EH (cell line): ENCODE results near the gene ALDH8A1.

Experiments used
- DNase-seq: peaks from one replicate; pipeline ENCODE4 v3.0.0-alpha.2; 2015; ENCODE audit warnings: low read depth

ALDH8A1 gene

GRCh38 chr6:134951494-134952263 is 1.8 kb upstream of the ALDH8A1 start:
- DNase-seq: no peak

- no peak for DNase-seq
Observed at GRCh38 chr6:134950482-134950881, 581 bp upstream of the ALDH8A1 start.

GRCh38 chr6:134948691-134949090 is 1.2 kb downstream of the ALDH8A1 start:
- no peak for DNase-seq

- no peak for DNase-seq
Observed at GRCh38 chr6:134948142-134948541, 1.8 kb downstream of the ALDH8A1 start.

GRCh38 chr6:134945045-134945444 is 4.9 kb downstream of the ALDH8A1 start:
- no peak for DNase-seq

- no peak for DNase-seq
Observed at GRCh38 chr6:134943522-134944111, 6.3 kb downstream of the ALDH8A1 start.

- DNase-seq: no peak
Observed at GRCh38 chr6:134938896-134939295, 11.0 kb downstream of the ALDH8A1 start.

- peak; percentile 66 for DNase-seq
Observed at GRCh38 chr6:134937426-134937825, 12.5 kb downstream of the ALDH8A1 start.

- DNase-seq: peak; percentile 92
Observed at GRCh38 chr6:134936931-134937330, 13.0 kb downstream of the ALDH8A1 start.

- DNase-seq: peak; percentile 59
Observed at GRCh38 chr6:134936476-134936875, 13.4 kb downstream of the ALDH8A1 start.

GRCh38 chr6:134934793-134935485 is 15.0 kb downstream of the ALDH8A1 start:
- DNase-seq: peak; percentile 53

- DNase-seq: no peak
Observed at GRCh38 chr6:134932535-134933470, 17.1 kb downstream of the ALDH8A1 start.

GRCh38 chr6:134932098-134932497 is 17.8 kb downstream of the ALDH8A1 start:
- no peak for DNase-seq

- no peak for DNase-seq
Observed at GRCh38 chr6:134930463-134930862, 19.4 kb downstream of the ALDH8A1 start.

GRCh38 chr6:134928151-134928900 is 21.6 kb downstream of the ALDH8A1 start:
- DNase-seq: no peak

GRCh38 chr6:134925800-134926199 is 24.1 kb downstream of the ALDH8A1 start:
- DNase-seq: peak; percentile 69

- DNase-seq: no peak
Observed at GRCh38 chr6:134921721-134922261, 28.1 kb downstream of the ALDH8A1 start.

- DNase-seq: no peak
Observed at GRCh38 chr6:134921276-134921675, 28.6 kb downstream of the ALDH8A1 start.

GRCh38 chr6:134920422-134920821 is 29.5 kb downstream of the ALDH8A1 start:
- peak; percentile 40 for DNase-seq

- no peak for DNase-seq
Observed at GRCh38 chr6:134918418-134918961, 31.4 kb downstream of the ALDH8A1 start.

- DNase-seq: peak; percentile 83
Observed at GRCh38 chr6:134911547-134911946, 38.4 kb downstream of the ALDH8A1 start.
